IMR-90 (cell line): ENCODE results near the gene SLC27A2. TPM values are rescaled to one million over a fixed set of nuclear protein-coding genes. Genes with fewer than 3 reads are reported as not detected.

ENCODE experiments used
- ATAC-seq: fragments of 200-7000 bp; cut with Tn5 transposase; 2 replicates; pipeline ENCODE4 v1.9.1; 2020; ENCODE audit warnings: low read depth, mild to moderate bottlenecking, moderate library complexity
- BruUV-seq: library from RNA; stranded (reverse); fragments of 400-500 nt; replicated peaks from 2 replicates; lab custom pipeline; 2021; lab: Mats Ljungman, UMichigan
- CTCF ChIA-PET: fragments of 300-600 bp; formaldehyde crosslinking; extraction: SDS; loops from one replicate; lab custom pipeline; 2021; ENCODE audit warnings: antibody characterized with exemption; lab: Yijun Ruan, JAX
- POLR2A ChIA-PET: fragments of 300-600 bp; sonication (Branson Sonifier 250); formaldehyde crosslinking; loops from one replicate; lab custom pipeline; 2022; ENCODE audit warnings: antibody characterized with exemption; ENCODE audit not compliant: unreplicated experiment; lab: Charles Lee
- DNase-seq: peaks from one replicate; pipeline ENCODE4 v3.0.0; 2013
- H2AFZ ChIP-seq: replicated peaks from 2 replicates; pipeline ENCODE3; 2013; ENCODE audit warnings: low read length, mild to moderate bottlenecking; ENCODE audit not compliant: poor library complexity
- H2AK5ac ChIP-seq: 2 replicates; pipeline ENCODE4 v1.6.1; 2013; ENCODE audit warnings: low read depth, low read length, inconsistent platforms
- H2AK9ac ChIP-seq: replicated peaks from 2 replicates; pipeline ENCODE3; 2013; ENCODE audit warnings: mild to moderate bottlenecking, low read depth, low read length, moderate library complexity; ENCODE audit not compliant: poor library complexity
- H2BK120ac ChIP-seq: 2 replicates; pipeline ENCODE4 v1.6.1; 2013; ENCODE audit warnings: low read depth, low read length, inconsistent platforms
- H2BK15ac ChIP-seq: 3 replicates; pipeline ENCODE4 v1.6.1; 2013; ENCODE audit warnings: low read depth, low read length, inconsistent platforms
- H2BK20ac ChIP-seq: 2 replicates; pipeline ENCODE4 v1.6.1; 2013; ENCODE audit warnings: low read depth, mild to moderate bottlenecking, inconsistent platforms, low read length, moderate library complexity
- H2BK5ac ChIP-seq: 2 replicates; pipeline ENCODE4 v1.6.1; 2013; ENCODE audit warnings: mild to moderate bottlenecking, low read depth, low read length, inconsistent platforms; ENCODE audit not compliant: poor library complexity, severe bottlenecking
- H3K14ac ChIP-seq: replicated peaks from 2 replicates; pipeline ENCODE4 v1.6.1; 2013; ENCODE audit warnings: low read depth, low read length, inconsistent platforms
- H3K18ac ChIP-seq: 2 replicates; pipeline ENCODE4 v1.6.1; 2013; ENCODE audit warnings: low read depth, low read length, control low read depth
- H3K23ac ChIP-seq: 2 replicates; pipeline ENCODE4 v1.6.1; 2013; ENCODE audit warnings: low read depth, low read length, inconsistent platforms
- H3K27ac ChIP-seq: 2 replicates; pipeline ENCODE4 v1.5.1; 2013; ENCODE audit warnings: mild to moderate bottlenecking, control low read depth, low read length; ENCODE audit not compliant: insufficient read depth
- H3K27me3 ChIP-seq: 2 replicates; pipeline ENCODE4 v1.6.1; 2013; ENCODE audit warnings: low read length; ENCODE audit not compliant: control insufficient read depth, insufficient read depth
- H3K36me3 ChIP-seq: 2 replicates; pipeline ENCODE4 v1.6.1; 2013; ENCODE audit warnings: low read length, mixed read lengths; ENCODE audit not compliant: control insufficient read depth, insufficient read depth
- H3K4ac ChIP-seq: 2 replicates; pipeline ENCODE4 v1.6.1; 2013; ENCODE audit warnings: low read depth, low read length, inconsistent platforms
- H3K4me1 ChIP-seq: 2 replicates; pipeline ENCODE4 v1.6.1; 2013; ENCODE audit warnings: low read length, mixed read lengths; ENCODE audit not compliant: control insufficient read depth, insufficient read depth
- H3K4me2 ChIP-seq: 2 replicates; pipeline ENCODE4 v1.6.1; 2013; ENCODE audit warnings: low read depth, mild to moderate bottlenecking, control low read depth, low read length, moderate library complexity
- H3K4me3 ChIP-seq: 2 replicates; pipeline ENCODE4 v1.5.1; 2013; ENCODE audit warnings: low read depth, mild to moderate bottlenecking, control low read depth, low read length, moderate library complexity; ENCODE audit not compliant: insufficient read depth
- H3K56ac ChIP-seq: 2 replicates; pipeline ENCODE4 v1.6.1; 2013; ENCODE audit warnings: low read length, inconsistent platforms; ENCODE audit not compliant: insufficient read depth; ENCODE audit errors: extremely low read depth
- H3K79me1 ChIP-seq, 2 experiments: 2 replicates each; pipeline ENCODE4 v1.6.1; 2013; ENCODE audit warnings: low read length in 2 of 2, inconsistent platforms in 1 of 2, low read depth in 1 of 2
- H3K9ac ChIP-seq: 2 replicates; pipeline ENCODE4 v1.6.1; 2013; ENCODE audit warnings: low read depth, low read length, control low read depth
- H3K9me1 ChIP-seq: 2 replicates; pipeline ENCODE4 v1.6.1; 2013; ENCODE audit warnings: low read length, inconsistent platforms; ENCODE audit not compliant: insufficient read depth
- H3K9me3 ChIP-seq: 2 replicates; pipeline ENCODE4 v1.6.1; 2013; ENCODE audit warnings: low read length; ENCODE audit not compliant: control insufficient read depth, insufficient read depth
- H4K20me1 ChIP-seq: 2 replicates; pipeline ENCODE4 v1.6.1; 2013; ENCODE audit warnings: low read length, inconsistent platforms; ENCODE audit not compliant: insufficient read depth
- H4K5ac ChIP-seq: 2 replicates; pipeline ENCODE4 v1.6.1; 2013; ENCODE audit warnings: mild to moderate bottlenecking, low read depth, low read length, control low read depth
- H4K8ac ChIP-seq, 2 experiments: 2 replicates each; pipeline ENCODE4 v1.6.1; 2013; ENCODE audit warnings: low read depth in 2 of 2, low read length in 2 of 2, control low read depth in 1 of 2, inconsistent platforms in 1 of 2
- H4K91ac ChIP-seq: 2 replicates; pipeline ENCODE4 v1.6.1; 2013; ENCODE audit warnings: low read depth, low read length, inconsistent platforms; ENCODE audit not compliant: insufficient read depth
- CEBPB ChIP-seq: IDR thresholded peaks from 2 replicates; pipeline ENCODE4 v1.6.1; 2012; ENCODE audit warnings: low read depth, low read length, improper control_type of control experiment
- MAZ ChIP-seq: IDR thresholded peaks from 2 replicates; pipeline ENCODE4 v1.6.1; 2012; ENCODE audit warnings: low read depth, mild to moderate bottlenecking, low read length, improper control_type of control experiment, moderate library complexity, borderline replicate concordance
- RFX5 ChIP-seq: IDR thresholded peaks from 2 replicates; pipeline ENCODE4 v1.8.0; 2012; ENCODE audit warnings: low read depth, mild to moderate bottlenecking, low read length, moderate library complexity
- WGBS, 2 experiments: methylation state at CpG; one replicate each; pipeline versions ENCODE4 v1.1.5 to v1.1.7; 2013; ENCODE audit warnings: missing lambda C conversion rate in 2 of 2; ENCODE audit not compliant: insufficient read length in 1 of 2; ENCODE audit errors: extremely low coverage in 2 of 2; 5-methylcytosine and 5-hydroxymethylcytosine counted together
- dilution Hi-C: fragments of 300-500 bp; cut with HindIII; formaldehyde crosslinking; loops from one replicate; pipeline ENCODE4 v1.14.3; 2018; ENCODE audit warnings: low sequenced_read_pairs; ENCODE audit not compliant: unreplicated experiment
- in situ Hi-C: fragments of 300-500 bp; cut with MboI; formaldehyde crosslinking; loops from 3 replicates; pipeline ENCODE4 v1.14.3; 2019; ENCODE audit warnings: low sequenced_read_pairs, inconsistent platforms, mixed read lengths
- intact Hi-C: fragments of 100-400 bp; cut with micrococcal nuclease; formaldehyde crosslinking; loops from 2 replicates; pipeline ENCODE4 v1.10.0; 2022
- polyA plus RNA-seq, 3 experiments: library from polyadenylated mRNA; depleted of rRNA; stranded (reverse); fragments of >200 nt; gene quantifications; 2 replicates each; pipeline ENCODE4 v1.2.3, GENCODE V29; 2012; ENCODE audit warnings: low replicate concordance in 1 of 3
- total RNA-seq: library from RNA; depleted of rRNA; stranded (reverse); fragments of >200 nt; gene quantifications from 2 replicates; pipeline ENCODE4 v1.2.3, GENCODE V29; 2012

Gene SLC27A2
- total and polyA plus RNA-seq, 2 of the 4 experiments (the other 2 are of a cell fraction) = under 0.01 TPM; not detected in 1

DNA sequence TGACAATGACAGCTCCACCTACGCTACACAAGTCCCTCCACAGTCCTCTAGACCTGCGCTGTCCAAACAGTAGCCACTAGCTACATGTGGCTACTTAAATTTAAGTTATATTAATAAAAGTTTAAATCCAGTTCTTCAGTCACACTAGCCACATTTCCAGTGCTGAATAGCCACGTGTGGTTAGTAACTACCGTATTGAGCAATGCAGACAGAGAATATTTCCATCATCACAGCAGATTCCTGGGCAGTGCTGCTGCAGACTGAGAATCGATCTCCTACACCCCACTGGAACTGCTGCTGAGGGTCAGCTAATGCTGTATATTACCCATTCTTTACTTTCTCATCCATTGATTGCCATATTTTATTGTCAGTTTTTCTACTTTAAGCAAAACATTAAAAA lies 42.6 kb downstream of the SLC27A2 start:
- H2BK120ac ChIP-seq = no peak overlapping the region
- H4K91ac ChIP-seq = no peak overlapping the region
- DNase-seq = peak; percentile 58
- peak; percentile 34; the same call in 1 of the 2 replicates for ATAC-seq
- no peak overlapping the region for H3K14ac ChIP-seq
- dilution Hi-C loops = no loop called here
- peaks cover 2% of the 10 kb centered on the region; the same call in 1 of the 2 replicates for H3K4me1 ChIP-seq
- no peak overlapping the region for H3K23ac ChIP-seq
- H3K4me3 ChIP-seq = no peak overlapping the region
- peaks cover 8% of the 10 kb centered on the region; the same call in 1 of the 2 replicates for H3K9me1 ChIP-seq
- H2AK5ac ChIP-seq = no peak overlapping the region
- intact Hi-C loops = no loop called here
- no peak overlapping the region for H2BK5ac ChIP-seq
- no peak overlapping the region for H2BK15ac ChIP-seq
- H3K4me2 ChIP-seq = no peak overlapping the region
- ChIA-PET CTCF (no interaction called here), POLR2A (no interaction called here)
- H2AK9ac ChIP-seq = no peak overlapping the region
- H3K9me3 ChIP-seq = no peaks in the 10 kb centered on the region
- H2AFZ ChIP-seq = no peak overlapping the region
- no peak overlapping the region for H3K27ac ChIP-seq
- no peak overlapping the region for H3K56ac ChIP-seq
- WGBS, 2 experiments = no CpG with 5 or more reads among the region's 5 CpGs
- H3K9ac ChIP-seq = no peak overlapping the region
- no peak overlapping the region for H4K8ac ChIP-seq
- H3K18ac ChIP-seq = no peak overlapping the region
- no TSS peak for BruUV-seq
- H3K4ac ChIP-seq = no peak overlapping the region
- H4K5ac ChIP-seq = no peak overlapping the region
- TF ChIP-seq RFX5 = no peak
- TF ChIP-seq MAZ = no peak
- TF ChIP-seq CEBPB = peak; percentile 84
- in situ Hi-C loops = no loop called here
- H3K27me3 ChIP-seq = peaks cover 8% of the 10 kb centered on the region
- H4K20me1 ChIP-seq = no peaks in the 10 kb centered on the region
- no peaks in the 10 kb centered on the region for H3K79me1 ChIP-seq
- no peaks in the 10 kb centered on the region for H3K36me3 ChIP-seq
- no peak overlapping the region for H2BK20ac ChIP-seq
